HG02973 (cell line): ENCODE measurements around the gene ZNF799.
"Not testable (repeated sequence)": the region's sequence is repeated elsewhere in the genome, so short reads cannot be mapped to it uniquely, and the experiment has no call there.

Experiments used
- ATAC-seq: cut with Tn5 transposase; IDR thresholded peaks from one replicate; pipeline ENCODE4 v1.9.1; 2021; ENCODE audit warnings: moderate library complexity; ENCODE audit not compliant: unreplicated experiment

ZNF799 gene

GRCh38 chr19:12364391-12365235 is 36.5 kb downstream of the ZNF799 start:
- peak; percentile 22 for ATAC-seq

- ATAC-seq: not testable (repeated sequence)
Measured at GRCh38 chr19:12362236-12362635, 38.8 kb downstream of the ZNF799 start.

- no peak for ATAC-seq
Measured at GRCh38 chr19:12353375-12353774, 47.7 kb downstream of the ZNF799 start.

- ATAC-seq: no peak
Measured at GRCh38 chr19:12350890-12351197, 50.2 kb downstream of the ZNF799 start.

- no peak for ATAC-seq
Measured at GRCh38 chr19:12350185-12350889, 50.7 kb downstream of the ZNF799 start.

GRCh38 chr19:12346896-12347295 is 54.2 kb downstream of the ZNF799 start:
- no peak for ATAC-seq

- no peak for ATAC-seq
Measured at GRCh38 chr19:12345197-12345596, 55.9 kb downstream of the ZNF799 start.
